ENCODE results near the gene MAN1A2. TPM values are rescaled to one million over a fixed set of nuclear protein-coding genes. Genes with fewer than 3 reads are reported as not detected.

The MAN1A2 gene
- total RNA-seq, 1 experiment from 2014 or later = 38.1 TPM

DNA sequence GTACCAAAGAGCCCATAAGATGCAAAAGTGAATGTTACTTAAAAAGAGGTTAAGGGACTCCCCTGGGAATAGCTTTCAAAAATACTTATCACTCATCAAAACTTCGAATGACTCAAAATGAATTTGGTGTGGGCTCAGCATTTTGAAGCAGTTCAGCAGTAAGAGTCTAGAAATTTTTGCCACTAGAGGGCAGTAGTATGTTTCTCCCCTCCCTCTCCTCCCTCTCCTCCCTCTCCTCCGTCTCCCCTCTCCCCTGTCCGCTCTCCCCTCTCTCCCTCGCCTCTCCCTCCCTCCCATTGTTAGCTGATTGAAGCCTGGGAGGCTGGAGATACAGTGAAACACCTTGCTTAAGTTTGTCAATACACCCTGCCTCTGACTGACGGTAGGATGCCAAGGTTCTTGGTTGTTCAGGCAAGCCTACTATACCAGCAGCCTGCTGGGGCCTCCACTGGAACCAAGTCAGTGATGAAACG is 167.8 kb downstream of the MAN1A2 start:
- Histone ChIP-seq H3K79me2 (ENCODE audit: insufficient read depth, low read length) (no peaks in the 10 kb centered on the region), H3K27ac (ENCODE audit: low read depth, low read length) (no peak overlapping the region), H3K4me2 (ENCODE audit: low read length) (no peak overlapping the region), H3K27me3 (ENCODE audit: insufficient read depth, low read length) (no peaks in the 10 kb centered on the region), H4K20me1 (ENCODE audit: insufficient read depth) (no peaks in the 10 kb centered on the region), H3K4me1 (ENCODE audit: control insufficient read depth in 1 of 2, insufficient read depth in 2 of 2, low read length in 2 of 2) (peaks cover 2 to 8% of the 10 kb centered on the region in 2 experiments; a peak in 1 of 4 replicates), H2AFZ (ENCODE audit: low read depth, low read length, poor library complexity, severe bottlenecking) (no peak overlapping the region), H3K9me2 (ENCODE audit: insufficient read depth) (no peaks in the 10 kb centered on the region), H3K9ac (ENCODE audit: low read length) (no peak overlapping the region), H3K36me3 (ENCODE audit: control insufficient read depth in 1 of 2, insufficient read depth in 2 of 2, low read length in 2 of 2) (no peaks in the 10 kb centered on the region), H3K9me3 (ENCODE audit: control insufficient read depth in 1 of 2, insufficient read depth in 1 of 2, low read depth in 1 of 2, low read length in 2 of 2) (no peaks in the 10 kb centered on the region), H3K4me3 (replicated peaks in 1 of 2; ENCODE audit: low read depth in 1 of 2, low read length in 2 of 2) (no peak overlapping the region)
- intact Hi-C loops (cut with micrococcal nuclease) = loop anchor here (1.0 to 5.0 kb wide), 2 partner anchors 219 to 357 kb away; no protein-coding TSS in a partner anchor
- ATAC-seq = peak; percentile 94
- DNase-seq (ENCODE audit: low read depth, low spot score) = peak; percentile 35
- ChIA-PET POLR2A (no interaction called here), RAD21 (ENCODE audit: low non-redundant PET in 1 of 2, low total read pairs in 2 of 2, uncharacterized antibody in 2 of 2, unreplicated experiment in 2 of 2) (interaction anchor here in 1 of 2 experiments (0.9 kb wide), 1 partner anchor 219 kb away, joined by 3 read pairs; no protein-coding TSS in a partner anchor), CTCF (interaction anchor here (0.7 to 2.7 kb wide), 15 partner anchors 8 to 468 kb away, joined by 3 to 31 read pairs (median 4); no protein-coding TSS in a partner anchor)
- peak; percentile 52 for TF ChIP-seq RAD21 (IDR thresholded peaks at IDR 0.05; ENCODE audit: low read depth)
- TF ChIP-seq, protein P1, sequence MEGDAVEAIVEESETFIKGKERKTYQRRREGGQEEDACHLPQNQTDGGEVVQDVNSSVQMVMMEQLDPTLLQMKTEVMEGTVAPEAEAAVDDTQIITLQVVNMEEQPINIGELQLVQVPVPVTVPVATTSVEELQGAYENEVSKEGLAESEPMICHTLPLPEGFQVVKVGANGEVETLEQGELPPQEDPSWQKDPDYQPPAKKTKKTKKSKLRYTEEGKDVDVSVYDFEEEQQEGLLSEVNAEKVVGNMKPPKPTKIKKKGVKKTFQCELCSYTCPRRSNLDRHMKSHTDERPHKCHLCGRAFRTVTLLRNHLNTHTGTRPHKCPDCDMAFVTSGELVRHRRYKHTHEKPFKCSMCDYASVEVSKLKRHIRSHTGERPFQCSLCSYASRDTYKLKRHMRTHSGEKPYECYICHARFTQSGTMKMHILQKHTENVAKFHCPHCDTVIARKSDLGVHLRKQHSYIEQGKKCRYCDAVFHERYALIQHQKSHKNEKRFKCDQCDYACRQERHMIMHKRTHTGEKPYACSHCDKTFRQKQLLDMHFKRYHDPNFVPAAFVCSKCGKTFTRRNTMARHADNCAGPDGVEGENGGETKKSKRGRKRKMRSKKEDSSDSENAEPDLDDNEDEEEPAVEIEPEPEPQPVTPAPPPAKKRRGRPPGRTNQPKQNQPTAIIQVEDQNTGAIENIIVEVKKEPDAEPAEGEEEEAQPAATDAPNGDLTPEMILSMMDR (IDR thresholded peaks at IDR 0.05 in 2 of 3, conservative IDR thresholded peaks at IDR 0.05 in 1 of 3; ENCODE audit: borderline replicate concordance in 1 of 3, insufficient read depth in 1 of 3, low read depth in 2 of 3, low read length in 2 of 3) = peak; percentile 27 to 78 (median 67); a peak in 5 of 6 replicates
- TF ChIP-seq SP1 (IDR thresholded peaks at IDR 0.05; ENCODE audit: low read depth) = no peak
- BruUV-seq (replicated peaks) = no TSS peak

DNA sequence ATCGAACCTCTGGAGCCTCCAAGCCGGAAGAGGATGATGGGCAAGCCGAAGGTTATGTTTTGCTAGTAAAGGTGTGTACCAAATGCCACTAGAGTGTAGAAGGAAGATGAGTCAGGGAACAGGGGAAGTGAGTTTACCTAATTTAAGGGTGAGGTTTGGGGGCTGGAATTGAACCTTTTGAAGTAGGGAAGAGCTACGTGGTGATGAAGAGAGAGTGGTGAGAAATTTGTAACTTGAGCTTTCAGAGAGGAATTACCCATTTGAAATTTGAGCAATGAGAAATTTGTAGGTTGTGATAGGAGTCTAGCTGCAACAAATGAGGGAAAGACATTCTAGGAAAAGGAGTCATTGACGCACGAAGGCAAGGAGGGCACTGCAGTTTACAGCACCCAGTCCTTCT is 168.6 kb downstream of the MAN1A2 start:
- H3K9me3 ChIP-seq (ENCODE audit: control insufficient read depth in 1 of 2, insufficient read depth in 1 of 2, low read depth in 1 of 2, low read length in 2 of 2) = no peaks in the 10 kb centered on the region
- no peak overlapping the region for H3K4me2 ChIP-seq (ENCODE audit: low read length)
- H4K20me1 ChIP-seq (ENCODE audit: insufficient read depth) = no peaks in the 10 kb centered on the region
- RAD21 ChIA-PET (ENCODE audit: low non-redundant PET in 1 of 2, low total read pairs in 2 of 2, uncharacterized antibody in 2 of 2, unreplicated experiment in 2 of 2) = interaction anchor here in 1 of 2 experiments (0.9 kb wide), 1 partner anchor 218 kb away, joined by 3 read pairs; no protein-coding TSS in a partner anchor
- H3K4me1 ChIP-seq (ENCODE audit: control insufficient read depth in 1 of 2, insufficient read depth in 2 of 2, low read length in 2 of 2) = peaks cover 2 to 8% of the 10 kb centered on the region in 2 experiments; a peak in 1 of 4 replicates
- H3K9ac ChIP-seq (ENCODE audit: low read length) = no peak overlapping the region
- no peaks in the 10 kb centered on the region for H3K9me2 ChIP-seq (ENCODE audit: insufficient read depth)
- ATAC-seq (no peak), DNase-seq (ENCODE audit: low read depth, low spot score) (no peak)
- CTCF ChIA-PET = interaction anchor here (0.8 to 2.7 kb wide), 7 partner anchors 8 to 360 kb away, joined by 3 to 31 read pairs (median 4); no protein-coding TSS in a partner anchor
- H3K79me2 ChIP-seq (ENCODE audit: insufficient read depth, low read length) = no peaks in the 10 kb centered on the region
- no peaks in the 10 kb centered on the region for H3K36me3 ChIP-seq (ENCODE audit: control insufficient read depth in 1 of 2, insufficient read depth in 2 of 2, low read length in 2 of 2)
- BruUV-seq (replicated peaks) = no TSS peak
- intact Hi-C loops (cut with micrococcal nuclease) = loop anchor here (1.0 to 5.0 kb wide), 2 partner anchors 218 to 356 kb away; no protein-coding TSS in a partner anchor
- no peak overlapping the region for H3K4me3 ChIP-seq (replicated peaks in 1 of 2; ENCODE audit: low read depth in 1 of 2, low read length in 2 of 2)
- no peaks in the 10 kb centered on the region for H3K27me3 ChIP-seq (ENCODE audit: insufficient read depth, low read length)
- no peak overlapping the region for H3K27ac ChIP-seq (ENCODE audit: low read depth, low read length)
- POLR2A ChIA-PET = no interaction called here
- no peak overlapping the region for H2AFZ ChIP-seq (ENCODE audit: low read depth, low read length, poor library complexity, severe bottlenecking)
- TF ChIP-seq CEBPB (IDR thresholded peaks at IDR 0.05; ENCODE audit: low read depth) (no peak), YY1 (IDR thresholded peaks at IDR 0.05; ENCODE audit: extremely low read depth, insufficient replicate concordance, low read depth, low read length) (no peak), CBX3 (IDR thresholded peaks at IDR 0.05; ENCODE audit: low read depth) (no peak), EZH2 (IDR thresholded peaks at IDR 0.05) (no peak), TCF7L2 (IDR thresholded peaks at IDR 0.05; ENCODE audit: borderline replicate concordance, extremely low read depth, insufficient read depth, insufficient read length) (no peak), ZBTB33 (IDR thresholded peaks at IDR 0.05; ENCODE audit: extremely low read depth, insufficient replicate concordance, low read length) (no peak), POLR2A (IDR thresholded peaks at IDR 0.05; ENCODE audit: borderline replicate concordance, extremely low read depth, insufficient read depth, insufficient read length) (no peak), SP1 (IDR thresholded peaks at IDR 0.05; ENCODE audit: low read depth) (no peak), POLR2AphosphoS5 (IDR thresholded peaks at IDR 0.05; ENCODE audit: low read depth, low read length) (no peak), ZNF274 (IDR thresholded peaks at IDR 0.05; ENCODE audit: low read depth, low read length) (no peak), FOSL1 (IDR thresholded peaks at IDR 0.05; ENCODE audit: low read depth) (no peak), EGR1 (IDR thresholded peaks at IDR 0.05; ENCODE audit: low read depth) (no peak), ELF1 (IDR thresholded peaks at IDR 0.05; ENCODE audit: borderline replicate concordance, low read depth) (no peak), RAD21 (IDR thresholded peaks at IDR 0.05; ENCODE audit: low read depth) (no peak)
- TF ChIP-seq, protein P2, sequence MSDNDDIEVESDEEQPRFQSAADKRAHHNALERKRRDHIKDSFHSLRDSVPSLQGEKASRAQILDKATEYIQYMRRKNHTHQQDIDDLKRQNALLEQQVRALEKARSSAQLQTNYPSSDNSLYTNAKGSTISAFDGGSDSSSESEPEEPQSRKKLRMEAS (IDR thresholded peaks at IDR 0.05) = no peak

All from HCT116 (cell line).